ENCODE data around the gene NDUFS6. TPM values are rescaled to one million over a fixed set of nuclear protein-coding genes. Genes with fewer than 3 reads are reported as not detected.

NDUFS6 gene
- total and polyA plus RNA-seq, 8 donors: 26.8 to 55.8 (median 40.7) TPM

GRCh38 chr5:1758574-1758973 is 42.6 kb upstream of the NDUFS6 start:
- TF ChIP-seq, protein P1, sequence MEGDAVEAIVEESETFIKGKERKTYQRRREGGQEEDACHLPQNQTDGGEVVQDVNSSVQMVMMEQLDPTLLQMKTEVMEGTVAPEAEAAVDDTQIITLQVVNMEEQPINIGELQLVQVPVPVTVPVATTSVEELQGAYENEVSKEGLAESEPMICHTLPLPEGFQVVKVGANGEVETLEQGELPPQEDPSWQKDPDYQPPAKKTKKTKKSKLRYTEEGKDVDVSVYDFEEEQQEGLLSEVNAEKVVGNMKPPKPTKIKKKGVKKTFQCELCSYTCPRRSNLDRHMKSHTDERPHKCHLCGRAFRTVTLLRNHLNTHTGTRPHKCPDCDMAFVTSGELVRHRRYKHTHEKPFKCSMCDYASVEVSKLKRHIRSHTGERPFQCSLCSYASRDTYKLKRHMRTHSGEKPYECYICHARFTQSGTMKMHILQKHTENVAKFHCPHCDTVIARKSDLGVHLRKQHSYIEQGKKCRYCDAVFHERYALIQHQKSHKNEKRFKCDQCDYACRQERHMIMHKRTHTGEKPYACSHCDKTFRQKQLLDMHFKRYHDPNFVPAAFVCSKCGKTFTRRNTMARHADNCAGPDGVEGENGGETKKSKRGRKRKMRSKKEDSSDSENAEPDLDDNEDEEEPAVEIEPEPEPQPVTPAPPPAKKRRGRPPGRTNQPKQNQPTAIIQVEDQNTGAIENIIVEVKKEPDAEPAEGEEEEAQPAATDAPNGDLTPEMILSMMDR (IDR thresholded peaks at IDR 0.05): no peak
- Histone ChIP-seq H3K4me1 (no peaks in the 10 kb centered on the region), H3K27me3 (peaks cover 0 to 47% of the 10 kb centered on the region in 2 donors), H3K36me3 (no peaks in the 10 kb centered on the region), H3K9me3 (no peaks in the 10 kb centered on the region), H3K27ac (no peak overlapping the region), H3K4me3 (no peak overlapping the region)
- no peak for DNase-seq
- ATAC-seq: no peak
- intact Hi-C loops (cut with DNase I): no loop called here

DNA sequence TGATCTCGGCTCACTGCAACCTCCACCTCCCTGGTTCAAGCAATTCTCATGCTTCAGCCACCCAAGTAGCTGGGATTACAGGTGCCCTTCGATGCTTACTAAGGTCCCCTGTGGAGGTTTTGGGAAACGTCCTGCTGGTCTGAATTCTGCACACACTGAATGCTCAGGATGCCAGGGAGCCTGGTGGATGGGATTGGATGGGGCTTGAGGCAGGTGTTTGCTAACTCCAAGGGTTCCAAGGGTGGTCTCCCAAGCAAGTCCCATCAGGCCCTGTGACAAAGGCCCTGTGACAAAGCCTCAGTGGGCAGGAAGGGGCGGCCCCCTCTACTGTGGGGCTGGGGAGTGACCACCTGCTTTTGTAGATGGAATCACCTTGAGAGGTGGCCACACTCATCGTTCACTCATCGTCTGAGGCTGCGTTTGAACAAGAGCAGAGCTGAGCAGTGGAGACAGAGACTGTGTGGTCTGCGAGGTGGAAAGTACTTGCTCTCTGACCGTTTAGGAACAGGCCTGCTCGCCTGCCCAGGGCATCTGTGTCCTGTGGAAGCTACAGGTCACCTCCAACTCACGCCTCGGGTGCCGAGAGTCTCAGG is 41.7 kb upstream of the NDUFS6 start:
- TF ChIP-seq, protein P1 (IDR thresholded peaks at IDR 0.05): no peak
- Histone ChIP-seq H3K27ac (no peak overlapping the region), H3K9me3 (no peaks in the 10 kb centered on the region), H3K36me3 (no peaks in the 10 kb centered on the region), H3K27me3 (peaks cover 0 to 54% of the 10 kb centered on the region in 2 donors), H3K4me3 (no peak overlapping the region), H3K4me1 (no peaks in the 10 kb centered on the region)
- DNase-seq (peak in 1 of 4 donors; percentile 15), ATAC-seq (no peak)
- intact Hi-C loops (cut with DNase I): no loop called here

GRCh38 chr5:1760231-1760630 is 41.0 kb upstream of the NDUFS6 start:
- Histone ChIP-seq H3K27me3 (peaks cover 0 to 55% of the 10 kb centered on the region in 2 donors), H3K36me3 (no peaks in the 10 kb centered on the region), H3K4me3 (no peak overlapping the region), H3K4me1 (no peaks in the 10 kb centered on the region), H3K27ac (no peak overlapping the region), H3K9me3 (no peaks in the 10 kb centered on the region)
- intact Hi-C loops (cut with DNase I): loop anchor here in 1 of 2 donors (10.0 kb wide), 1 partner anchor 265 kb away; no protein-coding TSS in a partner anchor
- TF ChIP-seq, protein P1 (IDR thresholded peaks at IDR 0.05): no peak
- DNase-seq (no peak), ATAC-seq (no peak)

DNA sequence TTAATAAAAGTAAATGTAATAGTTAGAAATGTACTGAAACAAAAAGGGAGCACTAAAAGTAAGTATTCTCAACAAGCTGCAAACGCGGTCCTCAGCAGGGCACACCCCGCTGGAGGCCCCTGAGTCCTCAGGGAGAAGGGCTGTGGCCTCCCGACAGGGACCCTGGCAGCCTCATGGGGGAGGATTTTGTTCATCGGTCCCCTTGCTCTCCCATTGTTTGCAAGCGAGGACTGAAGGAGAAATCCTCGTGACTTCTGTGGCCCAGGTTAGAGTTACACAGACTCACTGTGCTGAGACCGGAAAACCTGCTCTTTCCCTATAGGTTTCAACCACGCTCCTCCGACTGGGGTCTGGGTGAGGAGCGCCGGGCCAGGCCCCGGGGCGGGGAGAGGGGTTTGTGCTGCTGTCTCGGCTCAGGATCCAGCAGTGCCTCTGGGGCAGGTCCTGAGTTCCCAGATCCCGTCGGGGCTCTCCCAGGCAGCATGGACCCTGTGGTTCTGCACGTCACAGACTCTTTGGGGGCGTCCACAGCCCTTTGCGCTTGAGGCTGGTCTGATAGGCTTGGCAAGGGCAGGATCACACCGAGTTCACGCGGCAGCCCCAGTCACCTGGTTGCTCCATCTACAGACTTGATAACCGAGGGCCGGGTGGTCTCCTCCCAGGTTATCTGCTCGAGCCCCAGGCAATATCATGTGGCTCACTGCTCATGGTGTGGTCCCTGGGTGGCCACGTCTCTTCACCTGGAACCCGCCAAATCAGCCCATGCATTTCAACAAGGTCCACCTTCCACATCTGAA is 40.4 kb upstream of the NDUFS6 start:
- intact Hi-C loops (cut with DNase I): loop anchor here in 1 of 2 donors (10.0 kb wide), 1 partner anchor 264 kb away; no protein-coding TSS in a partner anchor
- Histone ChIP-seq H3K9me3 (no peaks in the 10 kb centered on the region), H3K27me3 (peaks cover 0 to 56% of the 10 kb centered on the region in 2 donors), H3K36me3 (no peaks in the 10 kb centered on the region), H3K4me1 (no peaks in the 10 kb centered on the region), H3K4me3 (no peak overlapping the region), H3K27ac (no peak overlapping the region)
- no peak for ATAC-seq
- TF ChIP-seq, protein P1 (IDR thresholded peaks at IDR 0.05): no peak
- DNase-seq: peak in 2 of 4 donors; percentile 16 to 51

- Histone ChIP-seq H3K27ac (no peak overlapping the region), H3K9me3 (no peaks in the 10 kb centered on the region), H3K27me3 (peaks cover 0 to 61% of the 10 kb centered on the region in 2 donors), H3K36me3 (no peaks in the 10 kb centered on the region), H3K4me1 (no peaks in the 10 kb centered on the region), H3K4me3 (no peak overlapping the region)
- intact Hi-C loops (cut with DNase I): loop anchor here in 1 of 2 donors (10.0 kb wide), 1 partner anchor 263 kb away; no protein-coding TSS in a partner anchor
- peak in 2 of 4 donors; percentile 17 to 73 for DNase-seq
- no peak for ATAC-seq
- TF ChIP-seq, protein P1 (IDR thresholded peaks at IDR 0.05): no peak
Observed at GRCh38 chr5:1761453-1761755, 39.8 kb upstream of the NDUFS6 start.
